8988T (cell line): ENCODE measurements around the gene MFN2.

Experiments used
- DNase-seq: peaks from one replicate; pipeline ENCODE4 v3.0.0; 2011

Gene MFN2

DNA sequence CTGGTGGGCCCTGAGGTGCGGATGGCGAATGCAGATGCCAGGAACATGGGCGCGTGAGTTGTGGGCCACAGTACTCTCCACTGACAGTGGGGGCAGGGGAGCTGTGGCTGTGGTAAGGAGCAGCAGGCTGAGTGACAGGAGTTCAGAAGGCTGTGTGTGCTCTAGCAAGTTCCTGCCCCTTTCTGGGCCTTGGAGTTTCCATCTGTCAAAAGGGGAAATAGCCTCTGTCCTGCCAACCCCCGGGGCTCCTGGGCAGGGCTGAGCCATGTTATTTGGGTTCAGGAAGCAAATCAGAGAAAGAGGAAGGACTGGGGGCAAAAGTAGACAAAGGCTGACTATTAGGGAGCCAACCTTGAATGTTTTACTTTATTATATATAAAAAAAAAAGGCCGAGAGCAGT, 19.5 kb upstream of the MFN2 start:
- DNase-seq = no peak

DNA sequence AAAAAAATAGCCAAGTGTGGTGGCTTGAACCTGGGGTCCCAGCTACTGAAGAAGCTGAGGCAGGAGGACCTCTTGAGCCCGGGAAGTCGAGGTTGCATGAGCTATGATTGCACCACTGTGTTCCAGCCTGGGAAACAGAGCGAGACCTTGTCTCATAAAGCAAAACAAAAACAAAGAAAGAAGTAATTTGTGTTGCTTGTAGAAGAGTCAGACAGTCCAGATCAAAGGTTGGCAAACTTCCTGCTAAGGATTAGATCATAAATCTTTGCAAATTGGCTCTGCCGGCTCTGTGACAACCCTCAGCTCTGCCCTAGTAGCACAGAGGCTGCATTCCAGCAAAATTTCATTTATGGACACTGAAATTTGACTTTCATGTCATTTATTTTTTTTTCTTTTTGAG, 19.0 kb upstream of the MFN2 start:
- no peak for DNase-seq

DNA sequence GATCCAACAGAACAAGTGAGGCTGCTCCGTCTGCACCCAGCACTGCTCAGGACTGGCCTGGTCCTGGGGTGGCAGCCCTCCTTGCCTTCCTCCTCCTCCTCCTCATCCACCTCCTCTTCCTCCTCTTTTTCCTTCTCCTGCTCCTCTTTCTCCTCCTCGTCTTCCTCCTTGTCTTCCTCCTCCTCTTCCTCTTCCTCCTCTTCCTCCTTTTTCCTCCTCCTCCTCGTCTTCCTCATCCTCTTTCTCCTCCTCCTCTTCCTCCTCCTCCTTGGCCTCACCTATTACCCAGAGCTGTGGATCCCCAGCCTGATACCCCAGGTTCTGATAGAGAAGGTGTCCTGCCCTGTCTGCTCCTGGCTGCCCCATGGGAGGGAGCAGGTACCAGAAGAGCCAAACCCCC, 16.6 kb upstream of the MFN2 start:
- DNase-seq = no peak

- DNase-seq = no peak
These were observed 15.6 kb upstream of the MFN2 start for GRCh38 chr1:11964656-11965055.

DNA sequence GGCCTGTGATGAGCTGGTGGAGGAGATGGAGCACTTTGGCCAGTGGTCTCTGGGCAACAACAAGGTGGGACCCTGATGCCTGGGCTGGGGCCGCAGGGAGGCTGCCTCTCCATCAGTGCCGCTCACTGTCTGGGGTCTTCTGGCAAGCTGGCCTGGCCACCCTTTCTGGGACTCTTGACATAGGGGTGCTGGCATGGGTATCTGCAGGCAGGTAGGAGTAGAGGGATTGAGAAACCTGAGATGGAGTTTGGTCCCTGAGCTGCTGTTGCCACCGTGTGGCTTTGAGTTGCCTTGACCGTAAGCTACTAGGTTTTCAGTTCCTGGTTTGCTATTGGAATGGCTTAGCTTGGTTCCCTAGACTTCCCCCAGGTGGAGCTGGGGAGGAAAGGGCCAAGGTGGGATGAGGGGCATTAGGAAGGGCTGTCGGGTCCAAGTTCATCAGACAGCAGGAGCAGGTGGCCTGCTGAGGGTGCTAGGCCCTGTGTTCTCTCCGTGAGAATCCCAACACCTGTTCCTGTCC, 13.2 kb upstream of the MFN2 start:
- DNase-seq = peak; percentile 74

- DNase-seq = no peak
These were observed 9.6 kb upstream of the MFN2 start for GRCh38 chr1:11970441-11971185.

DNA sequence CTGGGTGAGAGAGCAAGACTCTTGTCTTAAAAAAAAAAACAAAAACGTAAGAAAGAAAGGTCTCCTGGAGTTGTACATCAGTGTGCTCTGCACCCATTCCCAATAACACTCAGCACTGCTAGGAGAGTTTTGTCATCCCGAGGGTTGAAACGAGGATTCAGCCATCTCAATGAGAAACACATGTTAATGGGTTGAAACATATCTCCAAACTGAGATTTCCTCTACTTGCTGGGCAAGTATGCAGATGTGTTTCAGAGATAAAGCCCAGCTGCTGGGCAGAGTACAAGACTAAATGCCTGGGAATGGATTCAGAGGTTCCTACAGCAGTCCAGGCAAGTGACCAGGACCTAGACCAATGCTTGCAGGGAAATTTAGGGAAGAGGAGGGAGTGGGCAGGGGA, 2.6 kb upstream of the MFN2 start:
- DNase-seq = no peak

GRCh38 chr1:11978301-11978700, 1.9 kb upstream of the MFN2 start:
- no peak for DNase-seq

- no peak for DNase-seq
These were observed 1.0 kb upstream of the MFN2 start for GRCh38 chr1:11979028-11979850.

GRCh38 chr1:11980676-11980972, 380 bp downstream of the MFN2 start:
- DNase-seq = no peak

GRCh38 chr1:11981378-11982009, 1.2 kb downstream of the MFN2 start:
- no peak for DNase-seq

DNA sequence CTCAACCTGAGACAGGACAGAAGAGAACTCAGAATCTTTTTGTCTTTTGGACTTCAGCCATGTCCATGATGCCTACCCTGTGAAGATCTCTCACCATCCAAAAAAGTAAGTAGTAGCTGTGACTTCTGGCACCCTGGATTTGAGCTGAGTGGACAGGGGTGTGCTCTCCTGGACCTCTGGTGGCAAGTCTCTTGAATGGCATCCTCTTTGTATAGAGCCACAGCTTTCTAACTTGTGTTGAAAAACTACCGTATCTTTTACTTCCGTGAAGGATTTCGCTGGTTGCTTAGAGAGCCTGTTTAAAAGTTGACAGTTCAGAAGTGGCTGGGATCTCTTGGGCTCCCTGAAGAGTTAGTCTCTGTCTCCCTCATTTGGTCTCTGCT, 1.8 kb downstream of the MFN2 start:
- peak; percentile 49 for DNase-seq

GRCh38 chr1:11984121-11984520, 3.9 kb downstream of the MFN2 start:
- no peak for DNase-seq

GRCh38 chr1:11984576-11984975, 4.3 kb downstream of the MFN2 start:
- DNase-seq = no peak

- no peak for DNase-seq
These were observed 4.9 kb downstream of the MFN2 start for GRCh38 chr1:11985171-11985570.

- DNase-seq = no peak
These were observed 5.6 kb downstream of the MFN2 start for GRCh38 chr1:11985851-11986250.

GRCh38 chr1:11989669-11990068, 9.4 kb downstream of the MFN2 start:
- no peak for DNase-seq

- no peak for DNase-seq
These were observed 10.2 kb downstream of the MFN2 start for GRCh38 chr1:11990303-11991032.

- no peak for DNase-seq
These were observed 11.9 kb downstream of the MFN2 start for GRCh38 chr1:11991969-11992676.

GRCh38 chr1:11997081-11997850, 17.0 kb downstream of the MFN2 start:
- no peak for DNase-seq

DNA sequence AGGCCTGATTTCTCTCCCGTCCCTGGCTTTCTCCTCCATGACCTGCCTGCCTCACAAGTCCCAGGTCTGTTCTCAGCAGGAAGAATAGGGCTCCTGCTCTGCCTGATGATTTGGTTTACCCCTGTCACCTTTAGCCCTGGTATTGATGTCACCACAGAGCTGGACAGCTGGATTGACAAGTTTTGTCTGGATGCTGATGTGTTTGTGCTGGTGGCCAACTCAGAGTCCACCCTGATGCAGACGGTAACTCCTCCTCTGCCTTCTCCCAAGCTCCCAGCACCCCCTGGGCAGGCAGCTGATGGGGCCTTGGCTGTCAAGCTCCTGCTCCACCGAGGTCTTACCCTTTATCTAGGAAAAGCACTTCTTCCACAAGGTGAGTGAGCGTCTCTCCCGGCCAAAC, 18.4 kb downstream of the MFN2 start:
- DNase-seq = no peak

GRCh38 chr1:11999236-11999635, 19.0 kb downstream of the MFN2 start:
- no peak for DNase-seq
